ENCODE data around the gene EPM2A.

Gene EPM2A

GRCh38 chr6:145673504-145673903, 61.8 kb downstream of the EPM2A start:
- no peak for DNase-seq (ENCODE audit: low spot score)

GRCh38 chr6:145670311-145670710, 65.0 kb downstream of the EPM2A start:
- DNase-seq (ENCODE audit: low spot score): no peak

- DNase-seq (ENCODE audit: low spot score): peak; percentile 42
Observed at GRCh38 chr6:145669627-145670034, 65.7 kb downstream of the EPM2A start.

GRCh38 chr6:145668844-145669243, 66.5 kb downstream of the EPM2A start:
- DNase-seq (ENCODE audit: low spot score): no peak

GRCh38 chr6:145660676-145661075, 74.6 kb downstream of the EPM2A start:
- no peak for DNase-seq (ENCODE audit: low spot score)

- DNase-seq (ENCODE audit: low spot score): no peak
Observed at GRCh38 chr6:145656128-145656527, 79.2 kb downstream of the EPM2A start.

- no peak for DNase-seq (ENCODE audit: low spot score)
Observed at GRCh38 chr6:145652572-145652971, 82.7 kb downstream of the EPM2A start.

GRCh38 chr6:145651988-145652387, 83.3 kb downstream of the EPM2A start:
- no peak for DNase-seq (ENCODE audit: low spot score)

- DNase-seq (ENCODE audit: low spot score): no peak
Observed at GRCh38 chr6:145648149-145648548, 87.2 kb downstream of the EPM2A start.

GRCh38 chr6:145647602-145648001, 87.7 kb downstream of the EPM2A start:
- DNase-seq (ENCODE audit: low spot score): no peak

- DNase-seq (ENCODE audit: low spot score): no peak
Observed at GRCh38 chr6:145643760-145644159, 91.6 kb downstream of the EPM2A start.

GRCh38 chr6:145633981-145634627, 101.2 kb downstream of the EPM2A start:
- peak; percentile 77 for DNase-seq (ENCODE audit: low spot score)

- DNase-seq (ENCODE audit: low spot score): no peak
Observed at GRCh38 chr6:145632971-145633370, 102.3 kb downstream of the EPM2A start.

GRCh38 chr6:145631374-145631773, 103.9 kb downstream of the EPM2A start:
- no peak for DNase-seq (ENCODE audit: low spot score)

- no peak for DNase-seq (ENCODE audit: low spot score)
Observed at GRCh38 chr6:145630598-145630997, 104.7 kb downstream of the EPM2A start.

GRCh38 chr6:145629478-145629877, 105.8 kb downstream of the EPM2A start:
- no peak for DNase-seq (ENCODE audit: low spot score)

GRCh38 chr6:145627451-145627850, 107.9 kb downstream of the EPM2A start:
- no peak for DNase-seq (ENCODE audit: low spot score)

GRCh38 chr6:145626857-145627256, 108.5 kb downstream of the EPM2A start:
- DNase-seq (ENCODE audit: low spot score): no peak

GRCh38 chr6:145623231-145623630, 112.1 kb downstream of the EPM2A start:
- DNase-seq (ENCODE audit: low spot score): no peak

GRCh38 chr6:145621776-145622175, 113.5 kb downstream of the EPM2A start:
- DNase-seq (ENCODE audit: low spot score): no peak

- no peak for DNase-seq (ENCODE audit: low spot score)
Observed at GRCh38 chr6:145620088-145620487, 115.2 kb downstream of the EPM2A start.

- DNase-seq (ENCODE audit: low spot score): no peak
Observed at GRCh38 chr6:145609521-145609920, 125.8 kb downstream of the EPM2A start.

GRCh38 chr6:145608850-145609249, 126.5 kb downstream of the EPM2A start:
- DNase-seq (ENCODE audit: low spot score): no peak

GRCh38 chr6:145603991-145604390, 131.3 kb downstream of the EPM2A start:
- no peak for DNase-seq (ENCODE audit: low spot score)

Measured in AG08396 (cell line).